ENCODE data around the gene THAP3.
A peak's percentile ranks its signal among the peaks of the same experiment; 100 is the strongest.
"Not testable (repeated sequence)": the region's sequence is repeated elsewhere in the genome, so short reads cannot be mapped to it uniquely, and the experiment has no call there.

THAP3 gene

GRCh38 chr1:6635910-6636760, 11.5 kb downstream of the THAP3 start:
- DNase-seq: no peak

- DNase-seq: not testable (repeated sequence)
These were observed 12.1 kb downstream of the THAP3 start for GRCh38 chr1:6636778-6637177.

- no peak for DNase-seq
These were observed 13.1 kb downstream of the THAP3 start for GRCh38 chr1:6637770-6638169.

GRCh38 chr1:6638226-6638625, 13.6 kb downstream of the THAP3 start:
- peak; percentile 16 for DNase-seq

- DNase-seq: not testable (repeated sequence)
These were observed 16.2 kb downstream of the THAP3 start for GRCh38 chr1:6640867-6641266.

GRCh38 chr1:6645018-6645417, 20.4 kb downstream of the THAP3 start:
- DNase-seq: no peak

- peak; percentile 37 for DNase-seq
These were observed 22.0 kb downstream of the THAP3 start for GRCh38 chr1:6646499-6647148.

GRCh38 chr1:6648556-6648955, 23.9 kb downstream of the THAP3 start:
- no peak for DNase-seq

- DNase-seq: peak; percentile 26
These were observed 27.2 kb downstream of the THAP3 start for GRCh38 chr1:6651909-6652308.

GRCh38 chr1:6652986-6653385, 28.3 kb downstream of the THAP3 start:
- DNase-seq: no peak

GRCh38 chr1:6653436-6654290, 29.0 kb downstream of the THAP3 start:
- DNase-seq: peak; percentile 55

GRCh38 chr1:6657138-6657537, 32.5 kb downstream of the THAP3 start:
- DNase-seq: no peak

GRCh38 chr1:6658359-6659060, 33.8 kb downstream of the THAP3 start:
- no peak for DNase-seq

- DNase-seq: no peak
These were observed 35.9 kb downstream of the THAP3 start for GRCh38 chr1:6660415-6661049.

GRCh38 chr1:6662468-6662867, 37.8 kb downstream of the THAP3 start:
- DNase-seq: not testable (repeated sequence)

GRCh38 chr1:6666696-6667095, 42.0 kb downstream of the THAP3 start:
- no peak for DNase-seq

GRCh38 chr1:6667139-6667538, 42.5 kb downstream of the THAP3 start:
- DNase-seq: no peak

GRCh38 chr1:6668503-6668902, 43.8 kb downstream of the THAP3 start:
- DNase-seq: no peak

GRCh38 chr1:6672558-6672957, 47.9 kb downstream of the THAP3 start:
- no peak for DNase-seq

- no peak for DNase-seq
These were observed 49.2 kb downstream of the THAP3 start for GRCh38 chr1:6673816-6674398.

- DNase-seq: no peak
These were observed 50.1 kb downstream of the THAP3 start for GRCh38 chr1:6674771-6675170.

GRCh38 chr1:6675941-6676340, 51.3 kb downstream of the THAP3 start:
- no peak for DNase-seq

All from NCI-H2227 treated with DMSO at 0.1 percent for 48 hours (cell line).